SKM-1 treated with dmso at 0.1 percent for 144 hours (cell line): Measurements from ENCODE around the gene TUBD1.

Source experiments
- DNase-seq: peaks from one replicate; lab custom pipeline; 2025; ENCODE audit not compliant: unreplicated experiment; lab: John Stamatoyannopoulos, UW

TUBD1 gene

GRCh38 chr17:59827721-59828477, 64.8 kb downstream of the TUBD1 start:
- no peak for DNase-seq

GRCh38 chr17:59826706-59827453, 65.9 kb downstream of the TUBD1 start:
- no peak for DNase-seq

DNA sequence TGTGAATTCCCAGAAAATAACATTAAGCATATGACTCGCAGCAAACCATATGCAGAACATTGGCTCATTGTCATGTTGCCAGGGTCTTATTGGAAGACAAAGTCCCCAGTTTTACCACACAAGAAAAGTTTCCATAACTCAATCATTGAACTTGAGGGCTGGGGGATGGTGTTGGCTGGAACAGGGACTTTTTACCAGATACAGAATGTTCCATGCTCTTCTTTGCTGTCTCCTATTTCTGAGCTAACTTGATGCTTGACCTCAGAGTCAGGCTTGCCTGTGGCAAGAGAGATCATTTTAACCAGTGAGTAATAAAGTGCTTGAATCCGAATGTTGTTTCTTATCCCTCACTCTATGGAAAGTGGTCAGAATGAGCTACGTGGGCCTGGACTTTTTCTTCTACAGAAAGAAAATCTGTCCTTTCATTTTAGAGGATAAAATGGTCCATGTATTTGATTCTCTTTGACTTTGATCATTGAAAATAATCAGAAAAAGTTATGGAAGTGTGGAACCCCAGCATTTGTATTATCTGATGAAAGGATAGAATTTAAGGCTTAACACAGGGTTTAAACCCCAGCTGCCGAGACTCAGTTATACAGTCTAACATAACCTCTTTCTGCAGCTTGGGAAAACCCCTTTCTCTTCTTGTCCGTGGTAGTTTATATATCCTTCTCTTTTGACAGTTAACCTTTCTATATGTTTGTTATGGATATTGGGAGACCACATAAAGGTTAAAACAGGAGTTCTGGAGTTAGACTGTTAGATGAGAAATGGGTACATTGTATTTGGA, 67.0 kb downstream of the TUBD1 start:
- DNase-seq = no peak

DNA sequence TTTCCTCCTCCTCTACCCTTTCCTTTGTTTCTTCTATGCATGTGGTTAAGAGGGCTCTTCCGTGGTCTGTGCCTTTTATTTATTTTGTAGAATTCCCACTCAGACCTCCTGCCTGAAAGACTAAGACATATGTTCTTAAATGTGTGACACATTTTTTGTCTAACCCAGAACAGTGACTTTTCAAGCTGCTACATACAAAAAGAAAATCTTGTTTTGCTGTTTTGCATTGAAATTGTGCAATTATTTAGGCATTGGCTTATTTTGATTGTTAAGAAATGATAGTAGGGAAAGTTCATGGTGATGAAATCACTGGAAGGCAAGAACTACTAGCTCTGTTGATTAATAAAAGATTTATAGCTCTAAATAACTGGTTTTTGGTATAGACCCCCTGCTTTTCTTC, 76.8 kb downstream of the TUBD1 start:
- DNase-seq = no peak

GRCh38 chr17:59814685-59815084, 78.1 kb downstream of the TUBD1 start:
- no peak for DNase-seq

DNA sequence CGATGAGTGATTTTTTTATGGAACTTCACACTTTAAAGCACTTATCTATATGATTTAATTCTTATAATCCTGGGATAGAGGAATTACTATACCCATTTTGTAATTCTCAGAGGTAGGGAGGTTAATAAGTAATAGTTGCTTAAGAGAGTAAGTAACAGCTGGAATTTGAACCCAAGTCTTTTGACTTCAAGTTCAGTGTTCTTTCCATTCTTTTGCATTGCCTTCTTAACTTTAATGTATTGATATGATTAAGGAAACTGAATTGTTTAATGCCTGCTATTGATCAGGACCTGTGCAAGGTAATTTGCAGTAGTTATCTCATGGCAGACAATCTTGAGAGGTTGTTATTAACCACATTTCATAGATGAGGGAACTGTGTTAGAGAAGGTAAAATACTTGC, 78.5 kb downstream of the TUBD1 start:
- no peak for DNase-seq

DNA sequence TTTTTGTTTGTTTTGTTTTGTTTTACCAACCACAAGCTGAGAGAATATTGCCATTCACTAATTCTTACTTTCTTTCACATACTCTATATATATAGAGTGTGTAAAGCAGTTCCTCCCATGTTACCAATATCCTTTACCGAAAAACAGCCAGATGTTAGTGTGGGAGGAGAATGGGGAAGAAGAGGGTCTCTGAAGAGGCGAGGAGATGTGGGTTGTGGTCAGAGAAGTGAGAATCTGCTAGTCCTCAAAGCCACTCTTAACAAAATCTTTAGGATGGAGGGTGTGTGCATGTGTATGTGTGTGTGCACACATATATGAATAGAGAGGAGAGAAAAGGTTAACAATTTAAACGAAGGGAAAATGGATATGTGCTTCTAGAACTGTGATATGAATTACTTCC, 80.6 kb downstream of the TUBD1 start:
- DNase-seq = peak; percentile 20

GRCh38 chr17:59811209-59811608, 81.5 kb downstream of the TUBD1 start:
- DNase-seq = no peak

GRCh38 chr17:59810894-59811153, 81.9 kb downstream of the TUBD1 start:
- DNase-seq = no peak
